ENCODE data around the gene RSRC1.

RSRC1 gene

GRCh38 chr3:158402590-158402989 lies 292.7 kb downstream of the RSRC1 start:
- DNase-seq (ENCODE audit: low read depth in 2 of 2): no peak

- no peak for DNase-seq (ENCODE audit: low read depth in 2 of 2)
These were observed 293.1 kb downstream of the RSRC1 start for GRCh38 chr3:158403013-158403412.

GRCh38 chr3:158404131-158404718 lies 294.3 kb downstream of the RSRC1 start:
- DNase-seq (ENCODE audit: low read depth in 2 of 2): no peak

GRCh38 chr3:158405507-158405906 lies 295.6 kb downstream of the RSRC1 start:
- DNase-seq (ENCODE audit: low read depth in 2 of 2): no peak

DNA sequence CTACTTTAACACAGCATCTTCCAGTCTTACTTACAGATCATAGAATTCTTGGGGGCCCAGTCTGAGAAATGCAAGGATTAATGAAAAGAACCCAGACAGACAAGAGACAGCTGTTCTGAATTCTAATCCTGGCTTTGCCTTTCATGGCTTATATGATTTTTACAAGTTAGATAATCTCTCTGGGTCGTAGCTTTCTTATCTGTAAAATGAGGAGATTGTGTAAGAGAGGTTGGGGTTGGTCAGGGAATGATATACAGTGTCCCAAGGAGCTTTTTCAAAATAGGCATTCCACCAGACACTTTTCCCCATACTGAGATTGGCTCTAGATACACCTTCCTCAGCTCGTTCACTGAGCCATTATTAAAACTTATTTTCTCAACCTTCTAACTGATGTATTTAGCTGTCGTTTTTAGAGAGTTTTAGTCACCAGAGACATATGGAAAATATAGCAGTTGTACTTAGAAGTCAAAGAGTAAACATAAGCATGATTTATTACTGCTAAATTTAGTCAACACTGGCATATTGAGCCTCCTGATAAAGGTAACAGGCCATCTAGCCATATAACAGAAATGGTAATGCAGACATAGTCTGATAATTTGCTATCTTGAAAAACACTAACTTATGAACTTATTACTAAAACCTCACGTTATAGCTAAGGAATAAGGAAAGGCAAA lies 298.1 kb downstream of the RSRC1 start:
- no peak for DNase-seq (ENCODE audit: low read depth in 2 of 2)

GRCh38 chr3:158408518-158408897 lies 298.6 kb downstream of the RSRC1 start:
- DNase-seq (ENCODE audit: low read depth in 2 of 2): peak; percentile 2 to 10

DNA sequence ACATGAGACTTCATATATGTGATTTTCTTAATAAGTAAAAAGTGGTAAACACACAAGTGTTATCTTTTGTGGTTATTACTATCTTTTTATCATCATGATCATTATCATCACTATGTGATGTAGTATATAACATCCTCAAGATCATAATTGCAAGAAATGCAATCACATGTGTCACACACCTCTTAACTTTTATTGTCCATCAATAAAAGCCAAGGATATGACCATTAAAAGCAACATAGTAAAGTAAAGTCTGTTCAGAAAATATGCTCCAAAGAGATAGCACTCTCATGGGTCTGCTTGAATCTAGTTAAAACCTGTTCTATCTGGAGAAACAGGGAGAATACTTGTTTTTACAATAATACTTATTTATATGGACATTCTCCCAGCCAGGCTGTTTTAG lies 308.1 kb downstream of the RSRC1 start:
- DNase-seq (ENCODE audit: low read depth in 2 of 2): no peak

GRCh38 chr3:158419820-158420653 lies 310.1 kb downstream of the RSRC1 start:
- no peak for DNase-seq (ENCODE audit: low read depth in 2 of 2)

DNA sequence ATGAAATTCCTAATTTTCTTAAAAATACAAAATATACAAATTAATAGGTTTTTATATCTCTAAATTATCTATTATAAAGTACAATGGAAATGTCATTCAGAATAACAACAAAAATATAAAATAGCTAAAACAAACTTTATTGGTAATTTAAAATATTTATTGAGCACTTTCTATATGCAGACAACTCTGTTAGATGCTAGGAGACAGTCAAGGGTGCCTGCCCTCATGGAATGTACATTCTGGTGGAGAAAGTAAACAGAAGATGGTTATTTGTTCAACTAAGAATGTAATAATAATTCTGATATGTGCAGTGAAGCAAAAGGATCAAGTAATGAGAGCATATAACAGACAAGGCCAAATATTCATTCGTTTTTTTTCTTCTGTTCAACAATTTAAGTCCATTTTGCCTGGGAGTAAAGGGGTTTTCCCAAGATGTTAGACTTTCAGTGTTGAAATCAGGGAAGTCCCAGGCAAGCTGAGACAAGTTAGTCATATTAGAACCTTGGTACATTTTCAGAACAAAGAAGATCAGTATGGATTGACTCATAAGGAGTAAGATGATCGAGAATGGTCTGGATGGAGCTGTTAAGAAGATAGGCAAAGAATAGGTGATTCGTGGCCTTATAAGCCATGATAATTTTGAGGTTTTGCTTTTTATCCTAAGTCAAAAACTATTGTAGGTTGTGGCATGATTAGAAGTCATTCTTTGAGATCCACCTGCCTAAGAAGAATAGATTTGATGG lies 310.9 kb downstream of the RSRC1 start:
- peak in 1 of 2 experiments; percentile 2 for DNase-seq (ENCODE audit: low read depth in 2 of 2)

GRCh38 chr3:158430448-158430847 lies 320.6 kb downstream of the RSRC1 start:
- DNase-seq (ENCODE audit: low read depth in 2 of 2): no peak

- DNase-seq (ENCODE audit: low read depth in 2 of 2): peak in 1 of 2 experiments; percentile 20
These were observed 321.1 kb downstream of the RSRC1 start for GRCh38 chr3:158430968-158431367.

- DNase-seq (ENCODE audit: low read depth in 2 of 2): no peak
These were observed 321.9 kb downstream of the RSRC1 start for GRCh38 chr3:158431829-158432228.

GRCh38 chr3:158434412-158435038 lies 324.6 kb downstream of the RSRC1 start:
- DNase-seq (ENCODE audit: low read depth in 2 of 2): peak; percentile 38 to 40

- no peak for DNase-seq (ENCODE audit: low read depth in 2 of 2)
These were observed 333.7 kb downstream of the RSRC1 start for GRCh38 chr3:158443632-158444031.

- DNase-seq (ENCODE audit: low read depth in 2 of 2): no peak
These were observed 337.5 kb downstream of the RSRC1 start for GRCh38 chr3:158447408-158447807.

- no peak for DNase-seq (ENCODE audit: low read depth in 2 of 2)
These were observed 341.6 kb downstream of the RSRC1 start for GRCh38 chr3:158451405-158452055.

DNA sequence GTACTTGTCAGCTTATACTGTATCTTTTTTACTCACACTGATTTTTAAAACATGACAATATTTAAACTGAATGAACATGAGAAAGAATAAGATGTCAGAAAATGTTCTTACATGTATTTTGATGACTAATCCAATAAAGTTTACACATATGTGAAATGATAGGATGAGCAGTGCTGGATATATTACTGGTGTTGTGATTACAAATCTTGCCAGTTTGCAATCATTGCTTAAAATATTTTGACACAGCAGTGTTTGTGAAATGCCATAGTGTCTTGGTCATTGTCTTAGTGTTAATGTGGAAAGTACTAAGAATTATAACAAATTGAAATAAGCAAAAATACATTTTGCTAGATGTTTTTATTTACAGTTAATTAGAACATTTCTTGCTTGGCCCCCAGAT lies 342.4 kb downstream of the RSRC1 start:
- no peak for DNase-seq (ENCODE audit: low read depth in 2 of 2)

GRCh38 chr3:158453004-158453403 lies 343.1 kb downstream of the RSRC1 start:
- no peak for DNase-seq (ENCODE audit: low read depth in 2 of 2)

DNA sequence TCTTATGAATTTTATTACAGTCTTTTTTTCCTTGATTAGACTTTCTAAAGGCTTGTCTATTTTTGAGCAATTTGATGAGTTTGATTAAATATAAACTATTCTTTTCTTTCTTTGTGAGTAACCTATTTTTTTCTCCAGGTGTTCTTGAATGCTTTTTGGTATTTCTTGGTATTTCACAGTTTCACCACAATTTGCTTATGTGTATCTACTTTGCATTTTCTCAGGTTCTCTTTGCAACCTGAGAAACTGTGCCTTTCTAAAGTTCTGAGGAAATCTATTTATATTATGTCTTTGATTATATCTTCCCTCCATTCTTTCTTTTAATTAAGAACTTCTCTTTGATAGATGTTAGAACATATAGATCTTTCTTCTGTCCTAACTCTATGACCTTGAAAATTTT lies 344.0 kb downstream of the RSRC1 start:
- no peak for DNase-seq (ENCODE audit: low read depth in 2 of 2)

DNA sequence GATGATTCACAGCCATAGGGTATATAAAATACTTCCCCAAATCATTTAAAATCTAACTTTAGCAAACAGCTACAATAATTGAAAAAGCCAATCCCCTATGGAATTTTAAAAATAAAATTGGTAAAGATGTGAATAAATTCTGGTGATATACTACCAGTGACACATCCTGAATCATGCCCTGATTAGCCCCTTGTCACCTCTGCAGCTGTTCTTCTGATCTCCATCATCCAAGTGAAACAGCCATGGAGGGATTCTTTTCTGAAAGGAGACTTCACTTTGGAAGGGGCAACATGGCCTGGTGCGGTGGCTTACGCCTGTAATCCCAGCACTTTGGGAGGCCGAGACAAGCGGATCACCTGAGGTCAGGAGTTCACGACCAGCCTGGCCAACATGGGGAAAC lies 345.5 kb downstream of the RSRC1 start:
- DNase-seq (ENCODE audit: low read depth in 2 of 2): no peak

DNA sequence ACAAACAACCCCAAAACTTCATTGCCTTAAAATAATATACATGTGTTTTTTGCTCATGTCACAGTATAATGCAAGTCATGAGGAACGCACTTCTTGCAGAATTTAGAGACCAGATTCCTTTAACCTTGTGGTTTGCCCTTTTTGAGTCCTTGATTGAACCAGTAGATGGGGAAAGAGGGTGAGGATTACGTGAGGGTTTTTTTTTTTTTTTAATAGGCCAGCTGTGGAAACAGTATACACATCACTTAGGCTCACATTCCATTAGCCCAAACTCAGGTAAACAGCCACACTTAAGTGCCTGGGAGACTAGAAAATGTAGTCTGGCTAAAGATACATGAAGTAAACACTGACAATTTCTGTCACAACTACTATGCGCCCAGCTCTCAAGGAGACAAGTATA lies 346.2 kb downstream of the RSRC1 start:
- no peak for DNase-seq (ENCODE audit: low read depth in 2 of 2)
